ENCODE results near the gene NMS.

Gene NMS

DNA sequence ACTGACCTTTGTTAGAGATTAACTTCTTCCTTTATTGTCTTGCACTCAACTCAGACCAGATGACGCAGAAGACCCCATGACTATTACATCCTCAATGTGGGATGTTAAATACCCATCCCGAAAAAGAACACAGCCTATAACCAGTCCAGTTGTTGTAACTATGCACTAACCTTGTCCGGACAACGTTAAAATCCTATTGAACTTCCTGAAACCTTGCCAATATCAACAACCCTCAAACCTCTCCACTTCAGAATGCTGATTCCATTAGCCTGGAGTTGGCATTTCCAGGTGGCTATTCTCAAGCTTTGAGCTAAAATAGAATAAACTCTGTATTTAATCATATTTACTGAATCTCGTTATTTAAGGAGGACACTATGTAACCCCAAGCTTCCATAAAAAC lies 13.6 kb downstream of the NMS start:
- Histone ChIP-seq H3K4me2 (ENCODE audit: low read length) (no peak overlapping the region), H3K9ac (ENCODE audit: low read length) (no peak overlapping the region), H2AFZ (ENCODE audit: low read depth, low read length) (no peak overlapping the region), H3K27me3 (ENCODE audit: low read depth, low read length) (no peaks in the 10 kb centered on the region), H3K9me3 (ENCODE audit: insufficient read depth, low read length) (no peaks in the 10 kb centered on the region), H3K4me1 (ENCODE audit: low read length) (no peaks in the 10 kb centered on the region), H3K27ac (ENCODE audit: low read length) (no peak overlapping the region), H3K4me3 (ENCODE audit: low read length) (no peak overlapping the region), H4K20me1 (ENCODE audit: insufficient read depth, low read length) (no peaks in the 10 kb centered on the region), H3K36me3 (replicated peaks; ENCODE audit: low read depth, low read length) (no peaks in the 10 kb centered on the region), H3K79me2 (ENCODE audit: low read length) (no peaks in the 10 kb centered on the region)
- TF ChIP-seq, protein P1, sequence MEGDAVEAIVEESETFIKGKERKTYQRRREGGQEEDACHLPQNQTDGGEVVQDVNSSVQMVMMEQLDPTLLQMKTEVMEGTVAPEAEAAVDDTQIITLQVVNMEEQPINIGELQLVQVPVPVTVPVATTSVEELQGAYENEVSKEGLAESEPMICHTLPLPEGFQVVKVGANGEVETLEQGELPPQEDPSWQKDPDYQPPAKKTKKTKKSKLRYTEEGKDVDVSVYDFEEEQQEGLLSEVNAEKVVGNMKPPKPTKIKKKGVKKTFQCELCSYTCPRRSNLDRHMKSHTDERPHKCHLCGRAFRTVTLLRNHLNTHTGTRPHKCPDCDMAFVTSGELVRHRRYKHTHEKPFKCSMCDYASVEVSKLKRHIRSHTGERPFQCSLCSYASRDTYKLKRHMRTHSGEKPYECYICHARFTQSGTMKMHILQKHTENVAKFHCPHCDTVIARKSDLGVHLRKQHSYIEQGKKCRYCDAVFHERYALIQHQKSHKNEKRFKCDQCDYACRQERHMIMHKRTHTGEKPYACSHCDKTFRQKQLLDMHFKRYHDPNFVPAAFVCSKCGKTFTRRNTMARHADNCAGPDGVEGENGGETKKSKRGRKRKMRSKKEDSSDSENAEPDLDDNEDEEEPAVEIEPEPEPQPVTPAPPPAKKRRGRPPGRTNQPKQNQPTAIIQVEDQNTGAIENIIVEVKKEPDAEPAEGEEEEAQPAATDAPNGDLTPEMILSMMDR (IDR thresholded peaks at IDR 0.05; ENCODE audit: low read depth, low read length) = no peak
- TF ChIP-seq EZH2phosphoT487 (IDR thresholded peaks at IDR 0.05; ENCODE audit: low read depth) = no peak

DNA sequence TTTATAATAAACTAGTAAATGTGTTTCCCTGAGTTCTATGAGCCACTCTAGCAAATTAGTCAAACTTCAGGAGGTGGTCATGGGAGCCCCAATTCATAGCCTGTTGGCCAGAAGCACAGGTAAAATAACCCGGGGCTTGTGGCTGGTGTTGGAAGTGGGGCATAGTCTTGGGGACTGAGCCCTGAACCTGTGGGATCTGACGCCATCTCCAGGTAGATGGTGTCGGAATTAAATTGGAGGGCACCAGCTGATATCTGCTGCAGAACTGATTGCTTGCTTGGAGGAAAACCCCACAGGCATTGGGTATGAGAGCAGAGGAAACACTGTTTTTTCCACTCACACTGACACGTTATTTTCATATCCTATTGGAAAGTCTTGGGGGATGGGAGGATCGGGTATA lies 14.1 kb downstream of the NMS start:
- Histone ChIP-seq H3K4me1 (ENCODE audit: low read length) (no peaks in the 10 kb centered on the region), H3K79me2 (ENCODE audit: low read length) (no peaks in the 10 kb centered on the region), H4K20me1 (ENCODE audit: insufficient read depth, low read length) (no peaks in the 10 kb centered on the region), H3K4me2 (ENCODE audit: low read length) (no peak overlapping the region), H3K9ac (ENCODE audit: low read length) (no peak overlapping the region), H3K9me3 (ENCODE audit: insufficient read depth, low read length) (no peaks in the 10 kb centered on the region), H3K27ac (ENCODE audit: low read length) (no peak overlapping the region), H2AFZ (ENCODE audit: low read depth, low read length) (no peak overlapping the region), H3K27me3 (ENCODE audit: low read depth, low read length) (no peaks in the 10 kb centered on the region), H3K4me3 (ENCODE audit: low read length) (no peak overlapping the region), H3K36me3 (replicated peaks; ENCODE audit: low read depth, low read length) (no peaks in the 10 kb centered on the region)
- TF ChIP-seq EZH2phosphoT487 (IDR thresholded peaks at IDR 0.05; ENCODE audit: low read depth) = no peak
- TF ChIP-seq, protein P1 (IDR thresholded peaks at IDR 0.05; ENCODE audit: low read depth, low read length) = no peak

GRCh38 chr2:100485396-100485795 lies 15.1 kb downstream of the NMS start:
- Histone ChIP-seq H3K4me2 (ENCODE audit: low read length) (no peak overlapping the region), H2AFZ (ENCODE audit: low read depth, low read length) (no peak overlapping the region), H3K9ac (ENCODE audit: low read length) (no peak overlapping the region), H3K9me3 (ENCODE audit: insufficient read depth, low read length) (no peaks in the 10 kb centered on the region), H3K27ac (ENCODE audit: low read length) (no peak overlapping the region), H4K20me1 (ENCODE audit: insufficient read depth, low read length) (no peaks in the 10 kb centered on the region), H3K4me1 (ENCODE audit: low read length) (no peaks in the 10 kb centered on the region), H3K79me2 (ENCODE audit: low read length) (no peaks in the 10 kb centered on the region), H3K4me3 (ENCODE audit: low read length) (no peak overlapping the region), H3K36me3 (replicated peaks; ENCODE audit: low read depth, low read length) (no peaks in the 10 kb centered on the region), H3K27me3 (ENCODE audit: low read depth, low read length) (no peaks in the 10 kb centered on the region)
- TF ChIP-seq, protein P1 (IDR thresholded peaks at IDR 0.05; ENCODE audit: low read depth, low read length) = no peak
- TF ChIP-seq EZH2phosphoT487 (IDR thresholded peaks at IDR 0.05; ENCODE audit: low read depth) = no peak

- no peak overlapping the region for H3K4me3 ChIP-seq (ENCODE audit: low read length)
- H2AFZ ChIP-seq (ENCODE audit: low read depth, low read length) = no peak overlapping the region
- H4K20me1 ChIP-seq (ENCODE audit: insufficient read depth, low read length) = no peaks in the 10 kb centered on the region
- H3K9me3 ChIP-seq (ENCODE audit: insufficient read depth, low read length) = no peaks in the 10 kb centered on the region
- H3K36me3 ChIP-seq (replicated peaks; ENCODE audit: low read depth, low read length) = no peaks in the 10 kb centered on the region
- H3K4me2 ChIP-seq (ENCODE audit: low read length) = no peak overlapping the region
- no peak overlapping the region for H3K27ac ChIP-seq (ENCODE audit: low read length)
- H3K79me2 ChIP-seq (ENCODE audit: low read length) = no peaks in the 10 kb centered on the region
- H3K9ac ChIP-seq (ENCODE audit: low read length) = no peak overlapping the region
- no peaks in the 10 kb centered on the region for H3K4me1 ChIP-seq (ENCODE audit: low read length)
- TF ChIP-seq, protein P1 (IDR thresholded peaks at IDR 0.05; ENCODE audit: low read depth, low read length) = no peak
- TF ChIP-seq EZH2phosphoT487 (IDR thresholded peaks at IDR 0.05; ENCODE audit: low read depth) = no peak
- H3K27me3 ChIP-seq (ENCODE audit: low read depth, low read length) = no peaks in the 10 kb centered on the region; the same call in 1 of the 2 replicates
Measured at GRCh38 chr2:100494712-100495111, 24.4 kb downstream of the NMS start.

Measured in OCI-LY3 (cell line).